ENCODE data around the gene KIT. TPM values are rescaled to one million over a fixed set of nuclear protein-coding genes. Genes with fewer than 3 reads are reported as not detected.

KIT gene
- total and polyA plus RNA-seq, 2 of the 13 experiments (the other 11 are each of a cell fraction or from before 2014, with no cell fraction given) = not detected

DNA sequence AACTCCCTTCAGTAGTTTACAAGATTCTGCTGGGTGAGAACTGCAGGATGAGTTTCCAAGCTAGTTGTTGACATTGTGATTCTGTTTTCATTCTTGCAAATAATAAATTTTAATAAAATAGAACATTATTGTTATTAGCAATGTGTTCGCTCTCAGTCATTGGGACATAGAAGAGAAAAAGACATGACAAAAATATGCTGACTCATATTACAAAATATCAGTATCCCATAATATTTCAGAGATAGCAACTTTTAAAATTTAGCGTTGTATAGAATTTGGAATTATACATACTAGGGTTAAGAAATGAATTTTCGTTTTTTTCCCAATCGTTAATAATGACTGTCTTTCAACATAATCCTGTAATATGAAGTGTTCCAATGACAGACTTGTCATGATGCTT lies 45.4 kb downstream of the KIT start:
- in situ Hi-C loops (cut with HindIII; ENCODE audit: extremely low pct_ligation_motif_present, low pct_unique_long_range_greater_than_20kb) (no loop called here), intact Hi-C loops (cut with micrococcal nuclease; ENCODE audit: unreplicated experiment) (no loop called here)
- H3K27me3 ChIP-seq (ENCODE audit: control insufficient read depth in 1 of 2, insufficient read depth in 2 of 2, low read length in 2 of 2) = no peaks in the 10 kb centered on the region; a peak in 1 of 5 replicates
- H2AFZ ChIP-seq (ENCODE audit: low read length) = no peak overlapping the region
- 16% methylated on average over 4 of the region's 4 CpGs for WGBS (ENCODE audit: low lambda C conversion rate)
- FAIRE-seq (no peak), DNase-seq (ENCODE audit: low spot score) (no peak), ATAC-seq (no peak)
- no peaks in the 10 kb centered on the region for H4K20me1 ChIP-seq (ENCODE audit: insufficient read depth, low read length)
- BruUV-seq (replicated peaks) = no TSS peak
- ChIA-PET CTCF (ENCODE audit: low intra/inter-chr PET ratio, low total read pairs) (no interaction called here), POLR2A (no interaction called here)
- H3K36me3 ChIP-seq (replicated peaks in 1 of 2; ENCODE audit: control insufficient read depth in 1 of 2, insufficient read depth in 2 of 2, low read length in 2 of 2) = no peaks in the 10 kb centered on the region
- no peak overlapping the region for H3K27ac ChIP-seq (ENCODE audit: extremely low read length, insufficient read depth, low read length)
- TF ChIP-seq NFE2L2 (IDR thresholded peaks at IDR 0.05; ENCODE audit: low read length) (peak; percentile 43; the same call in 1 of the 2 replicates), MAFF (IDR thresholded peaks at IDR 0.05; ENCODE audit: low read depth, low read length) (peak; percentile 55; the same call in 1 of the 2 replicates), MAFK (conservative IDR thresholded peaks at IDR 0.05 in 1 of 2, IDR thresholded peaks at IDR 0.05 in 1 of 2; ENCODE audit: low read length in 2 of 2) (peak; percentile 36 to 76; a peak in 3 of 4 replicates), NFKBIZ (CRISPR knock-in tag; IDR thresholded peaks at IDR 0.05) (no peak)
- H3K4me1 ChIP-seq (ENCODE audit: insufficient read depth, low read length) = no peaks in the 10 kb centered on the region
- no peak overlapping the region for H3K4me2 ChIP-seq (ENCODE audit: low read depth, low read length)
- H3K79me2 ChIP-seq (ENCODE audit: insufficient read depth, low read length) = no peaks in the 10 kb centered on the region
- no peak overlapping the region for H3K4me3 ChIP-seq (replicated peaks in 1 of 3; ENCODE audit: insufficient read depth in 1 of 3, low read depth in 2 of 3, low read length in 3 of 3)
- H3K9me3 ChIP-seq (ENCODE audit: low read length) = no peaks in the 10 kb centered on the region
- no peak overlapping the region for H3K9ac ChIP-seq (ENCODE audit: insufficient read depth, low read depth, low read length)

DNA sequence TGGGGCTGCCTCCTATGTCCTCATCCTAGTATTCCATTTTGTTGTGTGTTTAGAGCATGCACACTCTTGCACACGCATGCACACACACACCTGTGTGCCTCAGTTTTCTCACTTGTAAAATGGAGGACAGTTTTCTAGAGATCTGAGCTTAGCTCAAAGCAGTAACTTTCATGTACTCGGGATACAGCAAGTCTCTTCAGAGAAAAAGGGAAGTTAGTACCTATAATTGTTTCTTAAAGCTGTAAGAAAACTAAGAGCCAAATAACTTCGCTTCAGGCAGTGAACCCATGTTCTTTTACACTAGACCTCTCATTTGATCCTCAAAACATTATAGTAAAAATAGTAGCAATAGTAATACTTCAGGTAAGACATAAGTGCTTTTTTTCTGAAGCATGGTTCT lies 49.6 kb downstream of the KIT start:
- Histone ChIP-seq H3K4me3 (replicated peaks in 1 of 3; ENCODE audit: insufficient read depth in 1 of 3, low read depth in 2 of 3, low read length in 3 of 3) (no peak overlapping the region), H2AFZ (ENCODE audit: low read length) (no peak overlapping the region), H4K20me1 (ENCODE audit: insufficient read depth, low read length) (no peaks in the 10 kb centered on the region), H3K4me2 (ENCODE audit: low read depth, low read length) (no peak overlapping the region), H3K9ac (ENCODE audit: insufficient read depth, low read depth, low read length) (no peak overlapping the region), H3K79me2 (ENCODE audit: insufficient read depth, low read length) (no peaks in the 10 kb centered on the region), H3K4me1 (ENCODE audit: insufficient read depth, low read length) (no peaks in the 10 kb centered on the region), H3K36me3 (replicated peaks in 1 of 2; ENCODE audit: control insufficient read depth in 1 of 2, insufficient read depth in 2 of 2, low read length in 2 of 2) (no peaks in the 10 kb centered on the region), H3K27ac (ENCODE audit: extremely low read length, insufficient read depth, low read length) (no peak overlapping the region), H3K27me3 (ENCODE audit: control insufficient read depth in 1 of 2, insufficient read depth in 2 of 2, low read length in 2 of 2) (no peaks in the 10 kb centered on the region; a peak in 1 of 5 replicates), H3K9me3 (ENCODE audit: low read length) (no peaks in the 10 kb centered on the region)
- no peak for FAIRE-seq
- no peak for ATAC-seq
- CTCF ChIA-PET (ENCODE audit: low intra/inter-chr PET ratio, low total read pairs) = no interaction called here
- 3% methylated on average over 3 of the region's 3 CpGs for WGBS (ENCODE audit: low lambda C conversion rate)
- intact Hi-C loops (cut with micrococcal nuclease; ENCODE audit: unreplicated experiment) (no loop called here), in situ Hi-C loops (cut with HindIII; ENCODE audit: extremely low pct_ligation_motif_present, low pct_unique_long_range_greater_than_20kb) (no loop called here)
- POLR2A ChIA-PET = no interaction called here
- BruUV-seq (replicated peaks) = no TSS peak
- DNase-seq (ENCODE audit: low spot score) = no peak
- TF ChIP-seq RERE (CRISPR knock-in tag; IDR thresholded peaks at IDR 0.05; ENCODE audit: low read depth) (no peak), KDM5A (IDR thresholded peaks at IDR 0.05; ENCODE audit: borderline replicate concordance, low read length) (no peak)
- TF ChIP-seq, protein P1, sequence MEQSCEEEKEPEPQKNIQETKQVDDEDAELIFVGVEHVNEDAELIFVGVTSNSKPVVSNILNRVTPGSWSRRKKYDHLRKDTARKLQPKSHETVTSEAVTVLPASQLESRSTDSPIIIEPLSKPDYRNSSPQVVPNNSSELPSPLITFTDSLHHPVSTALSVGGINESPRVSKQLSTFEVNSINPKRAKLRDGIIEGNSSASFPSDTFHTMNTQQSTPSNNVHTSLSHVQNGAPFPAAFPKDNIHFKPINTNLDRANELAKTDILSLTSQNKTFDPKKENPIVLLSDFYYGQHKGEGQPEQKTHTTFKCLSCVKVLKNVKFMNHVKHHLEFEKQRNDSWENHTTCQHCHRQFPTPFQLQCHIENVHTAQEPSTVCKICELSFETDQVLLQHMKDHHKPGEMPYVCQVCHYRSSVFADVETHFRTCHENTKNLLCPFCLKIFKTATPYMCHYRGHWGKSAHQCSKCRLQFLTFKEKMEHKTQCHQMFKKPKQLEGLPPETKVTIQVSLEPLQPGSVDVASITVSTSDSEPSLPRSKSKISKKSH (CRISPR knock-in tag; IDR thresholded peaks at IDR 0.05; ENCODE audit: borderline replicate concordance) = no peak

Measured in HepG2 (cell line).